Activated CD4-positive, alpha-beta T cell treated with anti-CD3 and anti-CD28 coated beads for 1 hour (primary cell): Measurements from ENCODE around the gene GAS6.

Experiments used
- DNase-seq: peaks from one replicate; pipeline ENCODE4 v3.0.0-alpha.2; 2020

GAS6 gene

DNA sequence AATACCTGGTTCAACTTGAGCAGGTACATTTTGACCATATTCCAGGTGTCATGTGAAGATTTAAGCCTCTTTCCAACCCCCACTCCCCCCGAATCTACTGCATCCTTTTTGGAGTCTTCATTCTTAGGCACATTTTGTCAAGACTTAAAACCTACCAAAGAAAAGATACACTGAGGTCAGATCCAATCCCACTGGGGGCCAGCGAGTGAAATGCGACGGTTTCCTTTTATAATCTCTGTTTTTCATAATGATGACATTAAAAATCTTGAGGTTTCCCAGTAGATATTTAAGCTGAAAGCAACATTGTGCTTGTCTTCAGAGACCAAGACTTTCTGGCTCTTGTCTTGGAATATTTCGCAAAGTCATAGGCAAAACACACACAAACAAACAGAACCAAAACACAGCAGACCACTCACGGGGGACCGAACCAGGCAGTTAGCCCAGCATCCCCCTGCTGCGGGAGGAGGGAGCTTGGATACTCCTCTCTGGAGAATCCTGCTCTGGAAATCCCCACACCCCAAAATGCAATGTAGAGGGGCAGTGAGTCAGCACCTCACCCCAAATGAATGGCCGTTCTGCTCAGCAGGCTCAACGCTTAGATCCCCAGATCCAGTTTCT, 506 bp upstream of the GAS6 start:
- DNase-seq, result no peak

GRCh38 chr13:113862931-113863523, 849 bp downstream of the GAS6 start:
- DNase-seq, result no peak

- DNase-seq, result no peak
Observed at GRCh38 chr13:113862191-113862930, 1.5 kb downstream of the GAS6 start.

DNA sequence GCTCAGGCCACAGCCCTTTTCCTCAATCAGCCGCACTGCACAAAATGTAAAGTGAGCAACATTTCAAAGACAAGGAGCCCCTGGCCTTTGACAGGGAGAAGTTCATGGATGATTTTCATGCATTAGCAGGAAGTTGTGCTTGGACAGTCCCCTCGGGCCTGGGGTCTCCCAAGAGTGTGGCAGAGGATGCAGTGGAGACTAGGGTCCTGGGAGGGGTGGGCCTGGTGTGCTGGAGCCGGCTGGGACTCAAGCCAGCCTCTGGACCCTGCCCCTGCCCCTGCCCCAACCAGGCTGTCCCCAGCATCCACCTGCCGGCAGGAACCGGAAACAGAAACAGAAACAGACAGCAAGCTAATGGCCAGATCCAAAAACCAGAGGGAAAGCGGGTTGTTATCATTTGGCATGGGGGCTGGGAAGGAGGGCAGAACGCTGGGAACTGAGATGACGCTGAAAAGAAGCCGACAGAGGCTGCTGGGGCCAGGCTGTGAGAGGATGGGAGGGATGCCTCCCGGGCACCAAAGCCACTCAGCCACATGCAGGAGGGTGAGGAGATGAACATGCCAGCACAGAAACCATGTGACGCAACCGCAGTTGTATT, 2.3 kb downstream of the GAS6 start:
- no peak for DNase-seq

DNA sequence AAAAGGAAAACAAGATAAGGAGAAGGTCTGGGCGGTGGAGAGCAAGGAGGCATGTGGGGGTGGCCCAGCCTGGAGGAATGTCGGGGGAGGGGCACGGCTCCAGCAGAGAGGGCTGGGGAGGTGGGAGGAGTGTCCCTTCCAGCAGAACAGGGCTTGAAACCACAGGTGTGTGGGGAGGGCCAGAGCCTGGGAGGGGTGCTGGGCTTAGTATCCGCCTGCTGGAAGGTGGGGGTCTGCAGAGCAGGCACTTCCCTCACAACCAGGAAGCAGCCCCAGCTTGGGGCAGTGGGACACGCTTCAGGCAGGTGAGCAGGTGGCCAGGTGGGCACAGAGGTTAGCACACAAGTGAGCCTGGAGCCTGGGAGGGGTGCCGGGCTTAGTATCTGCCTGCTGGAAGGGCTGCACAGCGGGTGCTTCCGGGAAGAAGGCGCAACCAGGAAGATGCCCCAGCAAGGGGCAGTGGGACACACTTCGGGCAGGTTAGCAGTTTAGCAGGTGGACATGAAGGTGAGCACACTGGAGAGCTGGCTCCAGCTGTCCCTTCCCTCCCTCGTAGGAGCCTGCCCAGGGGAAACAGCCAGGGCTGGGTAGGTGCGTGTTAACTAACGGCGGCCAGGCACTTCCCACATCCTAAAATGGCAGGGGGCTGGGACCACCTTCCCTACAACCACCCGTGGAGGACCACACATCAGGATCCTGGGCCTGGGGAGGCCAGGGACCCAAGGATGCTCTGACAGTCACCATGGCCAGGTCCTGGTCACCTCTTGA, 3.0 kb downstream of the GAS6 start:
- DNase-seq, result no peak

DNA sequence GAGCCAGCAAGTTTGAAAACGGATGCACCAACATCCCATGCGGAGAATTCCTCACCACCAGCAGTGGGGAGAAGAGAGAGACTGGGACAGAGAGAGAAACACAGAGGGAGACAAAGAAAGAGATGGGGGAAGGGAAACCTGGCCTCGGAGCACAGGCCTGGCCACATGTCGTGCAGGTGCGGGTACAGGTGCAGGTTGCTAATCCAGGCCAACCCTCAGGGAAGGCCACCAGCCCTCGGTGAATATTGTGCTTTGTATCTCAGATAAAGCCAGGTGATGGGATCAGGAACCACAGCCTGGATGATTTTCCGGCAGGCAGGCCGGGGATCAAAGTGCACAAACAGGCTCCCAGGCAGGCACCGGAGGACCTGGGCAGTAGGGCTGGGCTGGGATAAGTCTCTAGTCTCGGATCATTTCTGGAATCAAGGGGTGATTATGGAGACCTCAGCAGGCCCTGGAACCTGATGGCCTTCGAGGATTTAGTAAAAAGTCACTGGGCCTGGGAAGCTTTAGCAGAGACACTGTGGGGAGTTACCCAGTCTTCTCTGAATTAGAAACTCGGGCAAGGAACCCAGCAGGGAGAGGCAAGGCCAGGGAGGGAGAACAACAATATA, 3.7 kb downstream of the GAS6 start:
- no peak for DNase-seq

GRCh38 chr13:113859311-113860050, 4.4 kb downstream of the GAS6 start:
- no peak for DNase-seq

- no peak for DNase-seq
Observed at GRCh38 chr13:113857531-113858195, 6.2 kb downstream of the GAS6 start.

DNA sequence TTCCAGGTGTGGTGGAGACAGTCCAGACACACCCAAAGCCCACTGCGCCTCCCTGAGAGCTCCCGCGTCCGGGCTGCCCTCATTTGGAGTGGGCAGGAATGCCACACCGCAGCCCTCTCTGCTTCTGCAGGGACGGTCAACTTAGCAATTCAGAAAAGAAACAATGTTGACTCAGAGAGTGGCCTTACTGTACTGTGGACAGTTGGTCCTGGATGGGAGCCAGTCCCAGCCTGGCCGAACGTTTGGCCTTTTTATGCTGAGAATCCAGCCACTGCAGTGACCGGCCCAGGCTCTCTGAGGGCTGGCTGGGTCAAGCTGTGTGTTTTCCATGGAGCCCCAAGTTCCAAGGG, 7.2 kb downstream of the GAS6 start:
- DNase-seq, result peak; percentile 3

DNA sequence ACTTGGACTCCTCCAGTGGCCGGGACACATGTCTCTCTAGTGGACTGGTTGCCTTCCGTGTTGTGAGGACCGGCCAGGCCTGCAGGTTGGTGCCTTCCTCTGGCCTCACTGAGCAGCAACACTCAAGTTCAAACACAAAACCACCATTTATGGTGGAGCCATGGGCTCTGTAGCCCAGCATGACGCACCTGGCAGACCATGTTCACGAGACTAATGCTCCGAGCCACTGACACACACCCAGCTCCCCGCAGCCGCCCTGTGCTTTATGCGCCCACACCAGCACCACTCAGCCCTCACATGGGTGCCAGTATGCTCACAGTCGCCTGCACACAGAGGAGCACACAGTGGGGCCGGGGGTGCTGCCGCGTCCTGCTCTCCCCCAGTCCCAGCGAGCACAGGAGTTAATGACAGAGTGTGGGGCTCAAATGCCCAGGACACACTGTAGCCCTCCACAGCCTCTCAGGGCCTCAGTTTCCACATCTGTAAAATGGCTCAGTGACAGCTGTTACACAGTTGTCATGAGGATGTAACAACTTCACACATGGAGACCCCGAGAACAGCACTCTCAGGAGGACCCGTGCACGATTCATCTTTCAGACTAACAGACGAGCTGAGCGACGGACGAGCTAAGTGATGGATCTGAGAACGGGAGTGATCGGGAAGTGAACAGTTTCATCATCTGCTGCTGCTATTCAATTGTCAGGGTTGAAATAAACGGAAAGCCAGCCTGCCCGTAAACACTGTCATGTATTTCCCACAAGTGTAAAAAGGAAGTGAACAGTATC, 7.8 kb downstream of the GAS6 start:
- DNase-seq, result no peak

- DNase-seq, result peak; percentile 4
Observed at GRCh38 chr13:113855012-113855921, 8.6 kb downstream of the GAS6 start.

DNA sequence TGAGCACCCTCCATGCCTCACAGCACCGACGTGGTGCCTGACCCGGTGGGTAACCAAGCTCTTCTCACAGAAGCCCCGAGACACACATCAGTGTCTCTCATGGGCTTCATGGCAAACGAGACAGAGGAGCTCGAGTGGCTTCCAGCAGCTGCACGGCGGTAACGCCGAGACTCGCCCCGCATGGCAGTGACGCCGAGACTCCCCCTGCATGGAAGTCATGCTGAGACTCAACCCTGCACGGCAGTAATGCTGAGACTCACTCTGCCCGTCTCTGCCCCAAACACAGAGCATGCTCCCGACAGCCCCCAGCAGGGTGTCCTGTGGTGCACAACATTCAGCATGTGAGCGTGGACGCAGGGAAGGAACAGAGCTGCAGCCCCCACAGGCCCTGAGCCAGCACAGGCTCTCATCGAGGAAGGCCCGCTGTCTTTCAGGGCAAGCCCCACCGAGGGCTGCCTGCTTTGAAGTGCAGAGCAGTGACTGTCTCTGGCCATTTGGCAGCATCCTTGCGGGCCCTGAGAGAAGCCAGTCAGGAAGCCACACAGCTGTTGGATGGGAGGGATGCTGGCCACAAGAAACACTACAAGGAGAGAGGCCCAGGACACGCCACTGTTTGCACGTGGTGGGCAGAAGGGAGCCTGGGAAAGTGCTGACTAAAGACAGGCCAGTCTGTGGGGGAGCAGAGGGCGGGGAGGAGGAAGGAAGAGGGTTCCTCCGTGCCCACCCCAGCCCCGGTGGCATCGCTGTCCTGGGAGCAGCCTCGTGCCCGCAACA, 9.5 kb downstream of the GAS6 start:
- no peak for DNase-seq

DNA sequence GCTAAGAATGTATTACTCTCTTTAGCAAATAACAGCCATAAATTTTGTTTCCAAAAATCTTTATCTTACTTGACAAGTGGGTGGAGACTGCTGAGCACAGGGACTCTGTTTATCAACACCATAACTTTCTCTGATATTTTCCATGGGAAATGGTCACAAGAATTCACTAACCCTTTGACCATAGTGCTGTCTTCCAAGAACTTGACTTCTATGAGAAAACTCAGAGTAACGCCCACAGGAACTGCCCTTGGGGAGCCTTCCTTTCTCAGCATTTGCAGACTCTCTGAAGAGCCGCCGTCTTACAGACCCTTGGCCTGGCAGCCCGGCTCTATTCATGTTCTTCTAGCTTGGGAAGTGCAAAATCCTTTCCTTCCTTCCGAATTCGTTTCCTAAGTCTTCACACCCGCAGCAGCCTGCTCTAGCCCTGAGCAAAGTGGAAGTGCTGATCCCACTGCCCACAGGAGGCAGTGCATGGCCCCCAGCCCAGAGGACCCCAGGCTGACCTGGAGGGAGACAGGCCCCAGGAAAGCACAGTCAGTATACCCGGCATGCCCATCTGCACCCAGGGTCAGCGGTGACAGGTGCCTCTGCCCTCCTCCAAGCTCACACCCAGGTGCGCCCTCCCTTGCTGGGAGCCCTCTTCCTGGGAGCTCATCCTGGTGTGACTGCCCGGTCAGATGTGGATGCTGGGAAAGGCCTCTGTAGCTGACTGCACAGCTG, 10.2 kb downstream of the GAS6 start:
- DNase-seq, result no peak

DNA sequence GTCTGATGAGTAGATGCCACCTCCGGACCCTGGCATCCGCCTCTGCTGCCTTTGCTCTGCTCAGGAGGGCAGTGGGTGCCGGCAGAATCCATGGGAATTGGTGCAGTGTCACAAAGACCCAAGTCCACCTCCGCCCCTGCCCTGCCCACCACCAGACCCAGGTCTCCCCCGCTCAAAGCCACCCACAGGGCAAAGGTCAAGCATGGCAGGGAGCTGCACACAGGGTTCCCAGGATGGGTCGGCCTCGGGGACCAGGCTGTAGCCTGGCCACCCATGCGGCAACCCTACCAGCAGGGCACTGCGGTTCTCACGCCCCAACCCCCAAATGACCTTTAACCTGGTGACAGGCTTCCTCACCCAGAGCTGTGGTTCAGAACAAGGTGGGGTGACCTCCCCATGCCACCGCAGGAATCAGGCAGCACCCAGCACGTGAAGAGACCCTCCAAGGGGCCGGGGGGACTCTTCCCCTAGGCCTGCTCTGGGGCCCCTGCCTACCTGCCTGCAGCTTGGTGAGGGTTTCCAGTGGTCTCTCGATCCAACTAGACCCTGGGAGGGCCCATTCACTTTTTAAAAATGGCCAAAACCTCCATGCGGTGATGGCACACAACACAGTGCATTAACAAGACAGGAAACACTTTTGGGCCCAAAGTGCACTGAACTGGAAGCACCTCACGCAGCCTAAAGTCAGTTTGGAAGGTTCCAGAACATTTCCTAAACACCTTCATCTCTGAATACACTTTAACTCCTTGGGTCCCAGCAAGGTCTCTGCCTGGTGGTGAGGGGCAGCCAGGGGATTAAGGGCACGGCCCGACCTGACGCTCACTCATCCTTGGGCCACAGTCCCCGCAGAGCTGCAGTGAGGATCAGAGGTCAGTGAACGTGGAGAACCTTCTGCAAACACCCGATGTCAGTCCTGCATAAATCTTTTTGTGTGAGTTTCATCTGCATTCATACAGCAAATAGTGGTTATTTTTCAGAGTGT, 11.0 kb downstream of the GAS6 start:
- no peak for DNase-seq

- DNase-seq, result peak; percentile 3
Observed at GRCh38 chr13:113851826-113852535, 11.9 kb downstream of the GAS6 start.

- DNase-seq, result no peak
Observed at GRCh38 chr13:113851480-113851803, 12.4 kb downstream of the GAS6 start.
